Glutamatergic neuron (in vitro differentiated cells): ENCODE data around the gene NCR2. TPM values are rescaled to one million over a fixed set of nuclear protein-coding genes. Genes with fewer than 3 reads are reported as not detected.

Source experiments
- DNase-seq: peaks from one replicate; pipeline ENCODE4 v3.0.0; 2022
- H3K27ac Mint-ChIP-seq: one replicate; pipeline ENCODE4 v1.8.0; 2020; ENCODE audit warnings: mild to moderate bottlenecking, mixed read lengths, inconsistent platforms; ENCODE audit not compliant: unreplicated experiment
- H3K27me3 Mint-ChIP-seq: one replicate; pipeline ENCODE4 v1.8.0; 2020; ENCODE audit warnings: mild to moderate bottlenecking, moderate library complexity, mixed read lengths, inconsistent platforms; ENCODE audit not compliant: unreplicated experiment
- H3K36me3 Mint-ChIP-seq: one replicate; pipeline ENCODE4 v1.8.0; 2020; ENCODE audit warnings: mild to moderate bottlenecking, mixed read lengths, inconsistent platforms; ENCODE audit not compliant: unreplicated experiment
- H3K4me1 Mint-ChIP-seq: one replicate; pipeline ENCODE4 v1.8.0; 2020; ENCODE audit warnings: mild to moderate bottlenecking, low read depth, mixed read lengths, inconsistent platforms; ENCODE audit not compliant: unreplicated experiment
- H3K4me3 Mint-ChIP-seq: one replicate; pipeline ENCODE4 v1.8.0; 2020; ENCODE audit warnings: mild to moderate bottlenecking, mixed read lengths, inconsistent platforms; ENCODE audit not compliant: unreplicated experiment
- H3K9me3 Mint-ChIP-seq: one replicate; pipeline ENCODE4 v1.8.0; 2020; ENCODE audit warnings: mild to moderate bottlenecking, moderate library complexity, mixed read lengths, inconsistent platforms; ENCODE audit not compliant: unreplicated experiment
- CTCF ChIP-seq: fragments of 200-600 bp; sonication (generic); IDR thresholded peaks from one replicate; pipeline ENCODE4 v1.5.0; 2021; ENCODE audit not compliant: partially characterized antibody, unreplicated experiment
- total RNA-seq: library from RNA; stranded (reverse); fragmentation: NEBNext Ultra II Directional; extraction: Animal tissue kit (Norgen Biotek cat#: 25700); gene quantifications from one replicate; pipeline ENCODE4 v1.2.1, GENCODE V29; 2021; ENCODE audit not compliant: unreplicated experiment

NCR2 gene
- total RNA-seq, 1 donor from 2014 or later, result not detected

GRCh38 chr6:41379306-41379705 lies 43.9 kb downstream of the NCR2 start:
- Mint-ChIP-seq H3K27me3 (peaks cover 36% of the 10 kb centered on the region), H3K9me3 (peaks cover 11% of the 10 kb centered on the region), H3K4me3 (no peak overlapping the region), H3K27ac (no peak overlapping the region), H3K36me3 (peaks cover 5% of the 10 kb centered on the region), H3K4me1 (peaks cover 11% of the 10 kb centered on the region)
- no peak for DNase-seq
- TF ChIP-seq CTCF, result no peak

- no peak overlapping the region for H3K4me3 Mint-ChIP-seq
- DNase-seq, result no peak
- TF ChIP-seq CTCF, result no peak
- no peak overlapping the region for H3K27ac Mint-ChIP-seq
- peaks cover 10% of the 10 kb centered on the region for H3K27me3 Mint-ChIP-seq
- H3K9me3 Mint-ChIP-seq, result no peaks in the 10 kb centered on the region
- H3K36me3 Mint-ChIP-seq, result peaks cover 5% of the 10 kb centered on the region
- no peaks in the 10 kb centered on the region for H3K4me1 Mint-ChIP-seq
Observed at GRCh38 chr6:41386594-41386993, 51.2 kb downstream of the NCR2 start.

- Mint-ChIP-seq H3K27me3 (peaks cover 6% of the 10 kb centered on the region), H3K36me3 (peaks cover 19% of the 10 kb centered on the region)
- no peak for TF ChIP-seq CTCF
Observed at GRCh38 chr6:41392246-41392645, 56.8 kb downstream of the NCR2 start.

GRCh38 chr6:41396335-41396734 lies 60.9 kb downstream of the NCR2 start:
- no peak for TF ChIP-seq CTCF
- no peak overlapping the region for H3K27ac Mint-ChIP-seq
- no peak overlapping the region for H3K4me3 Mint-ChIP-seq
- no peaks in the 10 kb centered on the region for H3K4me1 Mint-ChIP-seq
- peaks cover 3% of the 10 kb centered on the region for H3K27me3 Mint-ChIP-seq
- peaks cover 4% of the 10 kb centered on the region for H3K9me3 Mint-ChIP-seq
- peaks cover 19% of the 10 kb centered on the region for H3K36me3 Mint-ChIP-seq
- no peak for DNase-seq

More at GRCh38 chr6:41392246-41392645, 56.8 kb downstream of the NCR2 start:
- no peak overlapping the region for H3K27ac Mint-ChIP-seq
- DNase-seq, result no peak
- peaks cover 2% of the 10 kb centered on the region for H3K9me3 Mint-ChIP-seq
- no peak overlapping the region for H3K4me3 Mint-ChIP-seq
- H3K4me1 Mint-ChIP-seq, result no peaks in the 10 kb centered on the region

- Mint-ChIP-seq H3K4me1 (no peaks in the 10 kb centered on the region), H3K4me3 (no peak overlapping the region), H3K9me3 (peaks cover 4% of the 10 kb centered on the region), H3K27me3 (no peaks in the 10 kb centered on the region), H3K36me3 (peaks cover 16% of the 10 kb centered on the region), H3K27ac (no peak overlapping the region)
- no peak for DNase-seq
- no peak for TF ChIP-seq CTCF
Observed at GRCh38 chr6:41399424-41399823, 64.0 kb downstream of the NCR2 start.

Other genes starting within 250 kb of the NCR2 start
- not detected for gene TREML1, start 181.3 kb upstream of the NCR2 start, total RNA-seq
- not detected for gene TREM2, start 172.5 kb upstream of the NCR2 start, total RNA-seq
- gene TREML2, start 134.5 kb upstream of the NCR2 start, total RNA-seq, result not detected
- not detected for gene TREML4, start 107.3 kb upstream of the NCR2 start, total RNA-seq
- gene TREM1, start 48.9 kb upstream of the NCR2 start, total RNA-seq, result not detected
- 27.9 TPM for gene FOXP4, start 210.8 kb downstream of the NCR2 start, total RNA-seq